GM19043 (cell line): ENCODE data around the gene ISM2.
A peak's percentile ranks its signal among the peaks of the same experiment; 100 is the strongest.

Experiments used
- ATAC-seq: cut with Tn5 transposase; IDR thresholded peaks from one replicate; pipeline ENCODE4 v1.9.1; 2021; ENCODE audit warnings: low read depth; ENCODE audit not compliant: unreplicated experiment

The ISM2 gene

GRCh38 chr14:77470224-77470870 lies 28.3 kb downstream of the ISM2 start:
- ATAC-seq = no peak

GRCh38 chr14:77469539-77469938 lies 29.1 kb downstream of the ISM2 start:
- no peak for ATAC-seq

DNA sequence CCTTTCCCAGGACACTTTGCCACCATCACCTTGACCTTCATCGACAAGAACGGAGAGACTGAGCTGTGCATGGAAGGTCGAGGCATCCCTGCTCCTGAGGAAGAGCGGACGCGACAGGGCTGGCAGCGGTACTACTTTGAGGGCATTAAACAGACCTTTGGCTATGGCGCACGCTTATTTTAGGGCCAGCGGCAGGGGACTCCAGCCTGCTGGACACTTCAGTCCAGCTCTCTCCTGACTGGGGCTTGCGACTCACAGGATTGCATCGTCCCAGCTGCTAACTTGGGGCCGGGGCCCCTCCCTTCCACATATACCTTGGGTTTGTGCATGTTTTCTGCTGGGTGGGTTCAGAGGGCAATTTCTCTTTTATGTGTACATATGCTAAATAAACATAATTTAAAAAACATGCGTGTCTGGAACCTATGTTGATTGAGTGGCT lies 29.5 kb downstream of the ISM2 start:
- no peak for ATAC-seq

GRCh38 chr14:77467801-77468200 lies 30.8 kb downstream of the ISM2 start:
- no peak for ATAC-seq

GRCh38 chr14:77459072-77459723 lies 39.4 kb downstream of the ISM2 start:
- ATAC-seq = no peak

- ATAC-seq = no peak
Measured at GRCh38 chr14:77458249-77458950, 40.2 kb downstream of the ISM2 start.

DNA sequence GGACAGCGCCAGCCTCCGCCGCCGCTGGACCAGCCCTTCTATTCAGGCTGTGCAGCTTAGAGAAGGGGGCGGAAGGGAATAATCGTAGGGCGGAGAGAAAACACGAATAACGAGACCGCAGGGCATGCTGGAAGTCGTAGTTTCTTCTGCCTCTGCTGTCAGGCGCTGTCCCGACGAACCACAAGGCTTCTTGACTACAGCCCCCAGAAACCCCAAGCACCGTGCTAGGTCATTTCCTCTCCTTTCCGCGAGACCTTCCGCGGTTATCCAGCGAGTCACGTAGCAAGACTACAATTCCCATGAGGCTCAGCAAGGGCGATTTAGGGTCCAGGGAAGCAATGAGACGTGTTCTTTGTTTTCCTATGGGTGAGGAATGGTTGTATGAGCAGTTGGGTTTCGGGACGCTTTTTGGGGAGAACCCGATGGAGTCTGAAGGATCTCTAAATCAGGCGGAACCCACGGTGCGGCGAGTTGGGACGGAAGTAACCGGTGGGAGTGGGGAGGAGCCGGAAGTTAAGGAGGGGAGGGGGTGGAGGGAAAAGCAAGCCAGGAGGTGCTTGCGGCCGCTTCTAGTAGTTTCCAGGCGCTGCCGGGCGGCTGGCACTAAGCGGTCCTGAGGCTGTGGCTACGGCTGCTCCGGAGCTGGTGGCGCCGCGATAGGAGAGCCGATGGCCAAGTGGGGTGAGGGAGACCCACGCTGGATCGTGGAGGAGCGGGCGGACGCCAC lies 40.9 kb downstream of the ISM2 start, which contains the start of the genes AHSA1 and VIPAS39:
AHSA1 (plus strand) TSS at position 572 of the 727 bp plus-strand sequence; CDS start at position 669, 97 bp downstream.
VIPAS39 (minus strand) TSS at position 80 of the 727 bp plus-strand sequence. CDS start 3,499 bp downstream, outside the sequence.
- ATAC-seq = peak; percentile 89

- peak; percentile 8 for ATAC-seq
Measured at GRCh38 chr14:77457115-77457521, 41.5 kb downstream of the ISM2 start.

DNA sequence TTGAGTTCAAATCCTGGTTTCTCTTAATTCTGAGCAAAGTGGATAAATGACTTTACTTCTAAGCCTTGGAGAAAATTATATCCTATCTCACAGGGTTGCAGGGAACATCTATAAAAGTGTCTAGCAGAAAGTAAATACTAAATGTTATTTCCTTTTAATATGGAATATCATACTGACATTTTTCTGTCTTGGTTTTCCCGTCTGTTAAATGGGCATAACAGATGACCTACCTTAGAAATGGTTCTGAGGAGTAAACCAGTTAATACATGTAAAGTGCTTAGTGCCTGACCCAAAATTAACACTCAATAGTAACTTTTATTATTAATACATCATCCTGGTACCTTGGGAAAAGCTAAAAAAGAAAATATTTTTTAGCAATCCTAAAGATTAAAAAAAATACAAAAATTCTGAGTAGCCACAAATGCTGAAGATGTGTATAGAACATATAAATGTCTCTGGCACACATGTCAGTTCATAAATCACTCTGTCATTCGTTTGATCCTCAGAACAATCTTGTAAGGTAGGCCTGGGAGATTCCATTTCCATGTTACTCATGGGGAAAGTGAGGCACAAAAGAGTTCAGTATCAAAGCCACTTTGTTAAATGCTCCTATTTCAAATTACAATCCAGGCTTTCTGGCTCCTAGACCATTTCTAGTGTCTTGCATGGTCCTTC lies 42.5 kb downstream of the ISM2 start:
- no peak for ATAC-seq

DNA sequence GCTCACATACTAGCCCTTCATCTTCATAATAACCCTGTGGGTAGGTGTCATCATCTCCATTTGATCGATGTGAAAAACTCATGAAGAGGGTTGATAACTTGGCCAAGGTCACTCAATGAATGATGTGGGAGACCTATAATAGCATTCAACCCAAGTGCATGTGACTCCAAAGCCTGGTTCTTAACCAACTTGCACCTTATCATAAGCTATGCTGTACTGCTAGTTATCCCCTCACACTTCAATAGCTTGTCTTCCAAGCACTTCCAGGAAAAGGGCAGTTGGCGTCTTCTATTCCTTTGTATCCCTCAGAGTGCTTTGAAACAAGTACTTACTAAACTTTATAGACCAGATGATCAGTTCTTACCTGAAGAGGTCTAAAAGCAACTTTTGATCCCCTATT lies 56.4 kb downstream of the ISM2 start:
- ATAC-seq = no peak

GRCh38 chr14:77439861-77440260 lies 58.8 kb downstream of the ISM2 start:
- no peak for ATAC-seq

DNA sequence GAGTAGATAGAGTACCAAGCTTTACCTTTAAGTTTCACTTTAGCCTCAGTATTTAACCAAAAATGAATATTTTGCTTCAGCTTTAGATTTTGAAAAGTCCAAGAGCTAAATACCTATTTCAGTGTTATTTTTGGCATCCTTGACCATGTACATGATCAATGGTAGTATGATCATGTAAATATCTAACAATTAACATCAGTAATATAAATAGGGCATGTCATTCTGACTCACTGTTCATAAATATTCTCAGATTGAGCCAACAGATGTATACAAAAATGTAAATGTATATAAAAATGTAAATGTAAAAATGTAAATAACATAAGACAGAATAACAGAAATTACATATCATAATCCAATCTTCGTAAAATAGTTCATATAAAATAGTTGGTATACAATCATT lies 60.0 kb downstream of the ISM2 start:
- no peak for ATAC-seq

GRCh38 chr14:77436042-77436441 lies 62.6 kb downstream of the ISM2 start:
- ATAC-seq = no peak

GRCh38 chr14:77426396-77426795 lies 72.2 kb downstream of the ISM2 start:
- no peak for ATAC-seq

DNA sequence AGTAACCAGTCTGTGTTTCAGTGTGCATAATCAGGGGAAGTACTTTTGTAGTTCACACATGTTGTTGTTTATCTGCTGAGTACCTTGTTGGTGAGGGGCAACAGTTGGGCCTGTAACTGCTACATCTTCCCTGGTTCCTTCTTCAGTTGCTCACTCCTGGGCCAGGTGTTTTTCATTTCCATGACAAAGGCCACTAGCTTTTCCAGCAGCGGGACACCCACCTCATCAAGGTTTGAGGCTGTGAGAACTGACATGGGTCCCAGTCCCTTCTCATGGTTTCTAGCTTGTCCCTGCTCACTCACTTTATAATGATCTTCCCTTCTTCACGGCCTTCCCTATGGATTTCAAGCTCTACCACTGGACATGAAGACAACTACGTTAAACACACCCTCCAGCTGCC lies 73.8 kb downstream of the ISM2 start:
- ATAC-seq = no peak
